Psoas muscle (tissue), 8 donors: ENCODE results near the gene FXYD2. TPM values are rescaled to one million over a fixed set of nuclear protein-coding genes. Genes with fewer than 3 reads are reported as not detected.

Source experiments
- ATAC-seq, 4 donors: fragments of 200-7000 bp; cut with Tn5 transposase; one replicate each; pipeline ENCODE4 v1.9.1; 2020; ENCODE audit warnings: moderate library complexity in 3 of 4, mild to moderate bottlenecking in 2 of 4
- DNase-seq, 2 donors: peaks; one replicate each; pipeline ENCODE4 v3.0.0-alpha.2; 2020
- H3K27ac ChIP-seq: fragments of 200-600 bp; one replicate; pipeline ENCODE4 v1.8.0; 2022
- H3K27me3 ChIP-seq, 3 donors: fragments of 200-600 bp in 1 of 3; one replicate each; pipeline versions ENCODE4 v1.6.1 to v1.8.0; 2013 to 2022; ENCODE audit warnings: low read length in 2 of 3, mild to moderate bottlenecking in 2 of 3, moderate library complexity in 1 of 3; ENCODE audit not compliant: insufficient read depth in 3 of 3
- H3K36me3 ChIP-seq, 2 donors: fragments of 200-600 bp in 1 of 2; one replicate each; pipeline versions ENCODE4 v1.6.1 to v1.8.0; 2013 to 2022; ENCODE audit warnings: low read depth in 1 of 2, mild to moderate bottlenecking in 1 of 2, moderate library complexity in 1 of 2; ENCODE audit not compliant: insufficient read depth in 1 of 2
- H3K4me1 ChIP-seq: fragments of 200-600 bp; one replicate; pipeline ENCODE4 v1.8.0; 2022
- H3K4me3 ChIP-seq: fragments of 200-600 bp; one replicate; pipeline ENCODE4 v1.8.0; 2022; ENCODE audit warnings: mild to moderate bottlenecking
- H3K9me3 ChIP-seq: fragments of 200-600 bp; one replicate; pipeline ENCODE4 v1.8.0; 2022
- WGBS, 3 donors: extraction: QIAGEN DNeasy Blood & Tissue Kit; methylation state at CpG; one replicate each; pipeline versions ENCODE4 v1.1.6 to v1.1.7; 2013; 5-methylcytosine and 5-hydroxymethylcytosine counted together
- intact Hi-C, 2 donors: fragments of 100-400 bp; cut with DNase I; formaldehyde crosslinking; loops; one replicate each; pipeline versions ENCODE4 v1.11.0 to v1.14.2; 2022
- polyA plus RNA-seq, 3 donors: library from polyadenylated mRNA; stranded (reverse); fragments of 200-250 nt; gene quantifications; one replicate each; pipeline ENCODE4 v1.2.3, GENCODE V29; 2013
- total RNA-seq, 4 donors: library from RNA; stranded (reverse); fragmentation: NEBNext Ultra II Directional in 2 of 4; extraction: Animal tissue kit (Norgen Biotek cat#: 25700) in 2 of 4; gene quantifications; one replicate each; pipeline versions ENCODE4 v1.2.1 to v1.2.4, GENCODE V29; 2021 to 2023
- TF ChIP-seq, protein P1 (sequence below): fragments of 200-600 bp; IDR thresholded peaks from one replicate; pipeline ENCODE4 v1.8.0; 2022; ENCODE audit warnings: antibody characterized with exemption
- donor health status: healthy with polysubstance abuse.
- donor health status: DM: no; HTN: no; CAD: no; lungs with moderate emphysema.
- donor health status: Bipolar disorder and iron deficiency.
- donor health status: healthy.
- donor health status: DM: yes; HTN: yes; CAD: no.
- donor health status: DM: no; HTN: no; CAD: no.
- donor health status: DM: no; HTN: no; CAD: no.
- donor health status: DM: yes; HTN: yes; CAD: no.

Gene FXYD2
- total and polyA plus RNA-seq, 7 donors: 0.17 to 0.69 (median 0.42) TPM; not detected in 2

DNA sequence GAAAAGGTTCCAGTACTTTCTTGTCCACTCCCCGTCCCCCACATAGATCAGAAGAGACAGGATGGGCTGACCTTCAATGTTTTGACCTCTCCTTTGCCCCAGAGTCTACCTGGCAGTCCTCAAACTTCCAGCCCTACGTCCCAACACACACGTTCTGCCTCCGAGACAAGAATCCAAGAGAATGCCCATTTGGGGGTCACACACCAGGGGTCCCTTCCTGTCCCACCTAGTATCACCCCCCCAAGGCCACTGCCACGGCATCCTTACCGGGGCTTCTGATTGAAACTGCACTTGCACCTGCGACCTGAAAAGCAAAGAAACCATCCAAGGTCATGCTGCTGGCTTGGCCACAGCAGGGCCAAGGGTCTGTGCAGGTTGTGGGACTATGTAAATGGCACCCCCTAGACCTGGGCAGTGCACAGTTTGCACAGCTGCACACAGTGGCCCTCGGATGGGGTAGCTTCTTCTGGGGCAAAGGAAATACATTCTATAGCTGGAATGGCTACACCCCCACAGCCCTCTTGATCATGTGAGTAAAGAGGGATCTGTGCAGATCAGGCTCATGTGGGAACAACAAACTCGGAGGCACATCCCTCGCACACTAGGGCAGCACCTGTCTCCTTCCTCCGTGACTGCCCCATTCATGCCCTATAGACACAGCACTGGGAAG, 16.5 kb upstream of the FXYD2 start:
- no peak for DNase-seq
- no peaks in the 10 kb centered on the region for H3K9me3 ChIP-seq
- WGBS, 3 donors: 92 to 94% (median 93%) methylated on average over 11 of the region's 11 CpGs
- TF ChIP-seq, protein P1, sequence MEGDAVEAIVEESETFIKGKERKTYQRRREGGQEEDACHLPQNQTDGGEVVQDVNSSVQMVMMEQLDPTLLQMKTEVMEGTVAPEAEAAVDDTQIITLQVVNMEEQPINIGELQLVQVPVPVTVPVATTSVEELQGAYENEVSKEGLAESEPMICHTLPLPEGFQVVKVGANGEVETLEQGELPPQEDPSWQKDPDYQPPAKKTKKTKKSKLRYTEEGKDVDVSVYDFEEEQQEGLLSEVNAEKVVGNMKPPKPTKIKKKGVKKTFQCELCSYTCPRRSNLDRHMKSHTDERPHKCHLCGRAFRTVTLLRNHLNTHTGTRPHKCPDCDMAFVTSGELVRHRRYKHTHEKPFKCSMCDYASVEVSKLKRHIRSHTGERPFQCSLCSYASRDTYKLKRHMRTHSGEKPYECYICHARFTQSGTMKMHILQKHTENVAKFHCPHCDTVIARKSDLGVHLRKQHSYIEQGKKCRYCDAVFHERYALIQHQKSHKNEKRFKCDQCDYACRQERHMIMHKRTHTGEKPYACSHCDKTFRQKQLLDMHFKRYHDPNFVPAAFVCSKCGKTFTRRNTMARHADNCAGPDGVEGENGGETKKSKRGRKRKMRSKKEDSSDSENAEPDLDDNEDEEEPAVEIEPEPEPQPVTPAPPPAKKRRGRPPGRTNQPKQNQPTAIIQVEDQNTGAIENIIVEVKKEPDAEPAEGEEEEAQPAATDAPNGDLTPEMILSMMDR: no peak
- H3K27ac ChIP-seq: no peak overlapping the region
- no peak overlapping the region for H3K4me3 ChIP-seq
- H3K4me1 ChIP-seq: no peaks in the 10 kb centered on the region
- intact Hi-C loops: loop anchor here (5.0 kb wide), 1 partner anchor 211 kb away; no protein-coding TSS in a partner anchor
- no peak for ATAC-seq
- H3K36me3 ChIP-seq: no peaks in the 10 kb centered on the region
- no peaks in the 10 kb centered on the region for H3K27me3 ChIP-seq

DNA sequence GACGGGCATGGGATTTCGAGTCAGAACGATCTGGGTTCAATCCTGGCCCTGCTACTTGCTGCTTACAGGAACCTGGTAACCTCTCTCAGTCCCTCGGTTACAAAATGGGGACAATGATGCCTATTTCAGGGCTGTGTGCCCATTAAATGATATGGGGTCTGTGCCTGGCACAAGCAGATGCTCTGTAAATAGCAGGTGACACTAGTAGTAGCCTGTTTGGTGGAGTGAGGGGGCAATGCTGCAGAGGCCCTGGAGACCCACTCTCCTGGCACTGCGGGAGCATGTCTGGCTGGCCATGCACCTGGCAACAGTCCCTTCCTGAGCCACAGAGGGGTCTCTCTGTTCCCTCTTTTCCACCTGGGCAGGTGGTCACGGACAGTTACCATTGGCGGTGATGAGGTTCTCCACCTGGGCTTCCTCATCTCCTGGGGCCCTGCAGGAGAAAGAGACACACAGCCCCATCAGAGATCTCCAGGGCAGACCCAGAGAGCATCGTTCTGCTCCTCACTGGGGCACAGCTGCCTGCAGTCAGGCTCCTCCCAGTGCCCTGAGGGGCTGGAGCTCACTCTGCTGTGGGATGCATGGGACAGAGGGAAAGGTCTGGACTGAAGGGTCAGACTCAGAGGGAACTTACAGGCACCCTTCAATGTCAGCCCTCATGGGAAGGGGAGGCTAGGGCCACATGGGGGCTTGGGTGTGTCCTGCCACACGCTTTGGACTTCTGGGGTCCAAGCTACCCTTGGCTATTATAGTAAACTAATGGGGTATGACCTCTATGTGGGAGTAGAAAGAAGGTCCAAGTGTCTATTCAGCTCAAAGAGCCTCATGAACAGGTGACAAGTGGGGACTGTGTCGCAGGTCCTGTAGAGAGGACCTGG, 15.6 kb upstream of the FXYD2 start:
- Histone ChIP-seq H3K27me3 (no peaks in the 10 kb centered on the region), H3K4me3 (no peak overlapping the region), H3K4me1 (no peaks in the 10 kb centered on the region), H3K9me3 (no peaks in the 10 kb centered on the region), H3K36me3 (no peaks in the 10 kb centered on the region), H3K27ac (no peak overlapping the region)
- DNase-seq (no peak), ATAC-seq (no peak)
- WGBS, 3 donors: 93% methylated on average over 10 of the region's 10 CpGs
- TF ChIP-seq, protein P1: no peak
- intact Hi-C loops: loop anchor here (5.0 kb wide), 1 partner anchor 212 kb away; no protein-coding TSS in a partner anchor

DNA sequence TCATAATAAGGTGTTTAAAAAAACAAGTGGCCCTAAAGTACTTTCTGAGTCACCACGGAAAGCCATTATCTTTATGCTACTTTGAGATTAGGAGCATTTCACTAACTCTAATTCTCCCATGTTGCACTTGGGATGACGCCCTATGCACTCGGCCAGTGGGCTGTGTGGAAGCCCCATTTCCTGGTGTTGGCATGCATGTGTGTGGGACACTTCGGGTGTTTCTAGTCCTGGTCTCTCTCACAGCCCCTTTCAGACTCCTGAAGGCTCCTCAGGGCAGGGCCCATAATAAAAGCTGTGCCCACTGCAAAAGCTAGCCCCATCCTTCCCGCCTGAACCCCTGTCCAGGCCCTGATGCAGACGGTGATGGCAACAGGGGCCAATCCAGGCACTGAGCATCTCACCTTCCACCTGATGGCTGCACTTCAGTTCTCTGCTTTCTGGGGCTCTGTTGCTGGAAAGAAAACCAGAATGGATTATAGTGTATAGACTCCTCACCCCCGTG, 14.9 kb upstream of the FXYD2 start:
- Histone ChIP-seq H3K4me3 (no peak overlapping the region), H3K27ac (no peak overlapping the region), H3K36me3 (no peaks in the 10 kb centered on the region), H3K4me1 (no peaks in the 10 kb centered on the region), H3K27me3 (no peaks in the 10 kb centered on the region), H3K9me3 (no peaks in the 10 kb centered on the region)
- TF ChIP-seq, protein P1: no peak
- ATAC-seq (no peak), DNase-seq (no peak)
- intact Hi-C loops: no loop called here
- 85 to 90% (median 86%) methylated on average over 7 of the region's 7 CpGs for WGBS, 3 donors

DNA sequence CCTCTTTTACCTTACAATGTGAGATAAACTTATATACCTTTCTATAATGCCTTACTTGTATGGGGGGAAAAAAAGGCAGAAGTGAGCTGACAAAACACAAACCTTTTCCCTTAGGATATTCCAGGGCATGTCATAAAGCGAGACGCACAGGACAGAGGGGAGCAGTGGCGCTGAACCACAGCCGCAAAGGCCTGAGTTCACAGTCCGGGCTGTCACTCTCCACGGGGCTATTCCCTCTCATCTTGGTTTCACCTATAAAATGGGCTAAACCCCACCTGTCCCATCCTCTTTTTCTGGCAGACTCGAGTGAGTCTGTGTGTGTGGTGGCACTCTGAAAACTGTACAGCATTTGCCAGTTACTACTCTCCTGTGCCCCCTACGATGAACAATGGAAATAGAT, 14.4 kb upstream of the FXYD2 start:
- 75 to 86% (median 82%) methylated on average over 8 of the region's 8 CpGs for WGBS, 3 donors
- ATAC-seq: no peak
- H3K27ac ChIP-seq: no peak overlapping the region
- H3K4me3 ChIP-seq: no peak overlapping the region
- intact Hi-C loops: no loop called here
- H3K9me3 ChIP-seq: no peaks in the 10 kb centered on the region
- TF ChIP-seq, protein P1: no peak
- H3K36me3 ChIP-seq: no peaks in the 10 kb centered on the region
- no peak for DNase-seq
- H3K4me1 ChIP-seq: peaks cover under 1% of the 10 kb centered on the region
- no peaks in the 10 kb centered on the region for H3K27me3 ChIP-seq
